ENCODE measurements around the gene AP3M1. TPM values are rescaled to one million over a fixed set of nuclear protein-coding genes. Genes with fewer than 3 reads are reported as not detected.
A peak's percentile ranks its signal among the peaks of the same experiment; 100 is the strongest.

AP3M1 gene
- polyA plus RNA-seq, 1 of the 3 experiments (the other 2 are of a cell fraction): 17.7 TPM

DNA sequence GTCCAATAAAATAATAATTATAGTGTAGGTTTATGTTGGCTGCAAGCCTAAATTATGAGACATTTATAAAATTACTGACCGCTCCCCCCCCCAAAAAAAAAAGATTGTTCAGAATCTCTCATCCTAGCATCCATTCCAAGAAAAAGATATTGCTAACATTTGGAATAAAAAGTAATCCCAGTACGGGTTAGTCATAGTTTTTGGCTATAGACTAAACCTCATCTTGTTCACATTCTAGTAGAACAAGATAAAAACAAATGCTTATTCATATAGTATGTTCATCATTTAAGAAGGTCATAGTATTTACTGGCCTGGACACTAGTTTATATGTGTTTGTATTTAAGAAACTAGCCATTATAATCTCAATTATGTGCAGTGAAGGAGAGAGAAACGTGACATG is 44.4 kb upstream of the AP3M1 start:
- Histone ChIP-seq H3F3A (replicated peaks; ENCODE audit: insufficient read depth) (peaks cover 30% of the 10 kb centered on the region), H3K36me3 (replicated peaks in 1 of 2; ENCODE audit: control insufficient read depth in 1 of 2, insufficient read depth in 2 of 2, low read length in 1 of 2) (no peaks in the 10 kb centered on the region), H3K9me3 (no peaks in the 10 kb centered on the region), H3K79me2 (ENCODE audit: insufficient read depth) (peaks cover 92% of the 10 kb centered on the region), H4K20me1 (ENCODE audit: insufficient read depth) (no peaks in the 10 kb centered on the region), H3K9ac (no peak overlapping the region), H3K27ac (ENCODE audit: low read depth in 2 of 2, low read length in 1 of 2) (peak overlapping the region in 1 of 2 experiments; percentile 50; a peak in 2 of 4 replicates), H3K9me2 (no peaks in the 10 kb centered on the region), H3K4me1 (ENCODE audit: control insufficient read depth in 1 of 2, insufficient read depth in 2 of 2, low read depth in 1 of 2, low read length in 1 of 2) (peaks cover 2 to 21% of the 10 kb centered on the region in 2 experiments; a peak in 2 of 4 replicates), H2AFZ (ENCODE audit: low read depth) (no peak overlapping the region), H3K27me3 (ENCODE audit: insufficient read depth) (no peaks in the 10 kb centered on the region), H3K4me3 (ENCODE audit: low read depth in 2 of 2, low read length in 1 of 2) (no peak overlapping the region), H3K4me2 (no peak overlapping the region; the same call in 1 of the 2 replicates)
- TF ChIP-seq, protein P1, sequence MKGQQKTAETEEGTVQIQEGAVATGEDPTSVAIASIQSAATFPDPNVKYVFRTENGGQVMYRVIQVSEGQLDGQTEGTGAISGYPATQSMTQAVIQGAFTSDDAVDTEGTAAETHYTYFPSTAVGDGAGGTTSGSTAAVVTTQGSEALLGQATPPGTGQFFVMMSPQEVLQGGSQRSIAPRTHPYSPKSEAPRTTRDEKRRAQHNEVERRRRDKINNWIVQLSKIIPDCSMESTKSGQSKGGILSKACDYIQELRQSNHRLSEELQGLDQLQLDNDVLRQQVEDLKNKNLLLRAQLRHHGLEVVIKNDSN (IDR thresholded peaks at IDR 0.05; ENCODE audit: borderline replicate concordance, low read depth): no peak
- TF ChIP-seq FOXM1 (IDR thresholded peaks at IDR 0.05; ENCODE audit: low read depth) (no peak), USF2 (IDR thresholded peaks at IDR 0.05; ENCODE audit: borderline replicate concordance, low read depth, low read length) (no peak), MEF2A (IDR thresholded peaks at IDR 0.05; ENCODE audit: borderline replicate concordance, low read depth) (no peak), SMC3 (IDR thresholded peaks at IDR 0.05; ENCODE audit: low read depth, low read length) (no peak), IRF3 (IDR thresholded peaks at IDR 0.05; ENCODE audit: low read depth, low read length) (no peak), SIN3A (IDR thresholded peaks at IDR 0.05; ENCODE audit: borderline replicate concordance, low read depth, low read length) (no peak), GATA2 (CRISPR knock-in tag; IDR thresholded peaks at IDR 0.05) (no peak), RAD21 (IDR thresholded peaks at IDR 0.05; ENCODE audit: low read length) (no peak), EP300 (IDR thresholded peaks at IDR 0.05; ENCODE audit: borderline replicate concordance in 1 of 2, low read depth in 1 of 2, low read length in 1 of 2) (no peak), EZH2phosphoT487 (IDR thresholded peaks at IDR 0.05; ENCODE audit: borderline replicate concordance, low read depth) (no peak), ZBTB33 (IDR thresholded peaks at IDR 0.05; ENCODE audit: borderline replicate concordance, low read depth) (no peak), FOXJ3 (CRISPR knock-in tag; IDR thresholded peaks at IDR 0.05) (no peak), POLR2AphosphoS5 (IDR thresholded peaks at IDR 0.05; ENCODE audit: low read depth, low read length) (no peak), MAX (IDR thresholded peaks at IDR 0.05; ENCODE audit: low read depth) (no peak), NRF1 (IDR thresholded peaks at IDR 0.05; ENCODE audit: low read depth, low read length) (no peak), TEAD4 (IDR thresholded peaks at IDR 0.05; ENCODE audit: borderline replicate concordance, insufficient read depth) (no peak), PBX3 (IDR thresholded peaks at IDR 0.05) (no peak), RFX5 (IDR thresholded peaks at IDR 0.05; ENCODE audit: low read length) (no peak)
- TF ChIP-seq, protein P2, sequence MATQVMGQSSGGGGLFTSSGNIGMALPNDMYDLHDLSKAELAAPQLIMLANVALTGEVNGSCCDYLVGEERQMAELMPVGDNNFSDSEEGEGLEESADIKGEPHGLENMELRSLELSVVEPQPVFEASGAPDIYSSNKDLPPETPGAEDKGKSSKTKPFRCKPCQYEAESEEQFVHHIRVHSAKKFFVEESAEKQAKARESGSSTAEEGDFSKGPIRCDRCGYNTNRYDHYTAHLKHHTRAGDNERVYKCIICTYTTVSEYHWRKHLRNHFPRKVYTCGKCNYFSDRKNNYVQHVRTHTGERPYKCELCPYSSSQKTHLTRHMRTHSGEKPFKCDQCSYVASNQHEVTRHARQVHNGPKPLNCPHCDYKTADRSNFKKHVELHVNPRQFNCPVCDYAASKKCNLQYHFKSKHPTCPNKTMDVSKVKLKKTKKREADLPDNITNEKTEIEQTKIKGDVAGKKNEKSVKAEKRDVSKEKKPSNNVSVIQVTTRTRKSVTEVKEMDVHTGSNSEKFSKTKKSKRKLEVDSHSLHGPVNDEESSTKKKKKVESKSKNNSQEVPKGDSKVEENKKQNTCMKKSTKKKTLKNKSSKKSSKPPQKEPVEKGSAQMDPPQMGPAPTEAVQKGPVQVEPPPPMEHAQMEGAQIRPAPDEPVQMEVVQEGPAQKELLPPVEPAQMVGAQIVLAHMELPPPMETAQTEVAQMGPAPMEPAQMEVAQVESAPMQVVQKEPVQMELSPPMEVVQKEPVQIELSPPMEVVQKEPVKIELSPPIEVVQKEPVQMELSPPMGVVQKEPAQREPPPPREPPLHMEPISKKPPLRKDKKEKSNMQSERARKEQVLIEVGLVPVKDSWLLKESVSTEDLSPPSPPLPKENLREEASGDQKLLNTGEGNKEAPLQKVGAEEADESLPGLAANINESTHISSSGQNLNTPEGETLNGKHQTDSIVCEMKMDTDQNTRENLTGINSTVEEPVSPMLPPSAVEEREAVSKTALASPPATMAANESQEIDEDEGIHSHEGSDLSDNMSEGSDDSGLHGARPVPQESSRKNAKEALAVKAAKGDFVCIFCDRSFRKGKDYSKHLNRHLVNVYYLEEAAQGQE (IDR thresholded peaks at IDR 0.05; ENCODE audit: low read depth, low read length): no peak
- ChIA-PET CTCF (no interaction called here), POLR2A (no interaction called here)
- no peak for DNase-seq
- WGBS (ENCODE audit: low lambda C conversion rate): 74% methylated on average over 3 of the region's 3 CpGs
